C4-2B (cell line): ENCODE measurements around the gene PEA15.
A peak's percentile ranks its signal among the peaks of the same experiment; 100 is the strongest.

ENCODE experiments used
- H3K27ac ChIP-seq: fragments of 450-650 bp; 2 replicates; pipeline ENCODE4 v1.5.1; 2017
- ZFX ChIP-seq: fragments of 450-650 bp; IDR thresholded peaks from 2 replicates; pipeline ENCODE4 v1.6.1; 2017
- TF ChIP-seq, protein P1 (sequence below): fragments of 450-650 bp; conservative IDR thresholded peaks from 2 replicates; pipeline ENCODE4 v1.5.1; 2017; ENCODE audit warnings: mild to moderate bottlenecking

The PEA15 gene

DNA sequence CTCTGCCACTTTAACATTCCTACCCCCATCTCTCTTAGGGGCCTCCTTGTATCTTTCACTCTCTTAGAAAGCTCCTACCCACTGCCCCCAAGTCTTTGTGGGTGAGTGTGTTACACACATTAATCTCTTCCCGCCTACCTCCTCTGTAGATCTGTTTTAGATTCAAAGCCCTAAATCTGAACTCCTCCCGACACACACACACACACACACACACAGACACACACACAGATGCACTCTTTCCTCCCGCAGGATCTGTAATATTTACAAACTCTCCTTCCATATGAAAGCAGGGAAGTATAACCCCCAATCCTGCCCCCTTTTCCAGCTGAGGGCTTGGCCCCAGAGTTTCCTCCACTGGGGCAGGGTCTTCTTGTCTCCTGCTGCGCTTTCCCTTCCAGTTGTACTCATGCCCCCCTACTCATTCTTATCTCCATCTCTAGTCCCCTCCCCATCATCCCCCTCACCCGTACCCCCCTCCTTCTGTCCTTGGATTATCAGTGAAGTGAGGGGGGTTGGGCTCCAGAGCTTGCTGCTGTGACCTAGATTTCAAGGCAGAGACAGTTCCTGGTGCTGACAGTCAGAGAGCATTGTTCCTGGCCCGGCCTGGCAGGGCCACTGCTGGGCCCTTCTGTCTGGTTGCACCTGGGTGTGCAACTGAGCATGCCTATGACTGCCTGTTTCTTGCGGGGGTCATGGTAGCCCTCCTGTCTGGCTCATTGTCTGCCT lies 4.3 kb downstream of the PEA15 start:
- H3K27ac ChIP-seq: no peak overlapping the region
- no peak for TF ChIP-seq ZFX
- TF ChIP-seq, protein P1, sequence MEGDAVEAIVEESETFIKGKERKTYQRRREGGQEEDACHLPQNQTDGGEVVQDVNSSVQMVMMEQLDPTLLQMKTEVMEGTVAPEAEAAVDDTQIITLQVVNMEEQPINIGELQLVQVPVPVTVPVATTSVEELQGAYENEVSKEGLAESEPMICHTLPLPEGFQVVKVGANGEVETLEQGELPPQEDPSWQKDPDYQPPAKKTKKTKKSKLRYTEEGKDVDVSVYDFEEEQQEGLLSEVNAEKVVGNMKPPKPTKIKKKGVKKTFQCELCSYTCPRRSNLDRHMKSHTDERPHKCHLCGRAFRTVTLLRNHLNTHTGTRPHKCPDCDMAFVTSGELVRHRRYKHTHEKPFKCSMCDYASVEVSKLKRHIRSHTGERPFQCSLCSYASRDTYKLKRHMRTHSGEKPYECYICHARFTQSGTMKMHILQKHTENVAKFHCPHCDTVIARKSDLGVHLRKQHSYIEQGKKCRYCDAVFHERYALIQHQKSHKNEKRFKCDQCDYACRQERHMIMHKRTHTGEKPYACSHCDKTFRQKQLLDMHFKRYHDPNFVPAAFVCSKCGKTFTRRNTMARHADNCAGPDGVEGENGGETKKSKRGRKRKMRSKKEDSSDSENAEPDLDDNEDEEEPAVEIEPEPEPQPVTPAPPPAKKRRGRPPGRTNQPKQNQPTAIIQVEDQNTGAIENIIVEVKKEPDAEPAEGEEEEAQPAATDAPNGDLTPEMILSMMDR: no peak

DNA sequence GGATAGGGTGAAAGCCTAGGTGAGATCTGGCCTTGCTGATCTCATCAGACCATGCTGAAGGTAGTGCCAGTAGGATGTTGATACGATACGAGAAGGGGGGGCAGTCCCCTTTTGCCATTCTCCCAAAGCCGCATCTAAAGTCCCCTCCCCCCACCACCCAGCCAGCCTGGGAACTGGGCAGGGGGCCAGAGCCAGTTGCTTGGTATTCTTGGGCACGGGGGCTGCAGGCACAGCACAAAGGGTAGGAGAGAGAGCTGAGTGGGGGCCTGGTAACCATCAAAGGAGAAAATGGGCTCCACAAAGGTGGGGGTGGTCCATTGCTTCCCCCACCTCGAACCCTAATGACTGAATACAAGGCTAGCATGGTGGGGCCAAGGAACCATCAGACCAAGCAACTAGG lies 5.4 kb downstream of the PEA15 start:
- no peak for TF ChIP-seq ZFX
- TF ChIP-seq, protein P1: no peak
- H3K27ac ChIP-seq: no peak overlapping the region

DNA sequence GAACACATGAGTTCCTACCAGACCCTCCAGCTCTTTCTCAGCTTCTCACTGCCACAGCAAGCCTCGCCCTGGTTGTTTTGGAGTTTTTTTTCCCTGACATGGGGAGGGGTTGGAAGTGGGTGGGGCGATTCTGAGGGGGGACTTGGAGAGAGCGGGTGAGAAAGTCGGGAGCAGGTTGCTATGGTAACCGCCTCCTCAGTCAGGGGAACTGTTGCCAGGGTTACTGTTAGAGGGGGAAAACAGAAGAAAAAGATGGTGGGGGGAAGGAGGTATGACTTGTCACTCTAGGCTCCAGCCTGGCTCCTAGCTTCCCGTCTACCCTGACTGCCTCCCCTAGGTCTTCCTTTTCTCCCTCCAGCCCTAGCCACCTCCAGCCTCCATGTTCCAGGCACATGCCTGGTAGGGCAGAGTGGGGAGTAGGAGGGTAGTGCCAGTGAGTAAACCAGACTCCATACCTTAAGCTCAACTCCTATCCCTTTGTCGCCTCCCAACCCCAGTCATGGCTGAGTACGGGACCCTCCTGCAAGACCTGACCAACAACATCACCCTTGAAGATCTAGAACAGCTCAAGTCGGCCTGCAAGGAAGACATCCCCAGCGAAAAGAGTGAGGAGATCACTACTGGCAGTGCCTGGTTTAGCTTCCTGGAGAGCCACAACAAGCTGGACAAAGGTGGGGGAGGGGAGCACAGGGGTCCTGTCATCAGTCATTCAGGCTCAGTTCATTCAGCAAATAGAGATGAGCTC lies 6.0 kb downstream of the PEA15 start:
- no peak for TF ChIP-seq ZFX
- TF ChIP-seq, protein P1: no peak
- no peak overlapping the region for H3K27ac ChIP-seq

DNA sequence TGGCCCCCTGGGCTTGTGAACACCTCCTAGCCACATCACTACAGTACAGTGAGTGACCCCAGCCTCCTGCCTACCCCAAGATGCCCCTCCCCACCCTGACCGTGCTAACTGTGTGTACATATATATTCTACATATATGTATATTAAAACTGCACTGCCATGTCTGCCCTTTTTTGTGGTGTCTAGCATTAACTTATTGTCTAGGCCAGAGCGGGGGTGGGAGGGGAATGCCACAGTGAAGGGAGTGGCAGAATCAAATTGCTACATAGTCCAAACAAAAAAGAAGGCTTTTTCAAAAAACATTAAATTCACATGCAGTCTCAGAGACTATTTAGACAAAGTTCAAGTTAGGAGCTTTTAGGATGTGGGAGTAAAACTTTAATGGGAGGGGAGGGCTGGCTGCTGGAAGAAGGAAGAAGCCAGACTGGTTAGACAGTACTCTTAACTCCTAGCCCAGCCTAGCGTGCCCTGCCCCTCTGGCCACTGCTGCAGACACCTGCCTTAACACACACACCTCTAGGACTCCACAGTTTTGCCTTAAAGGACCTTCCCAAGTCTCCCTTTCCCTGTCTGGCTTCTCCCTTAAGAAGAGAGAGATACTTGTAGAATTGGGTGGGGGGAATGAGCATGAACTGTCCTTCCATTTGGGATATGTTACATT lies 9.4 kb downstream of the PEA15 start:
- H3K27ac ChIP-seq: no peak overlapping the region
- TF ChIP-seq, protein P1: no peak
- no peak for TF ChIP-seq ZFX

- no peak overlapping the region for H3K27ac ChIP-seq
- TF ChIP-seq, protein P1: no peak
- TF ChIP-seq ZFX: no peak
Observed at GRCh38 chr1:160216301-160216700, 11.1 kb downstream of the PEA15 start.

GRCh38 chr1:160217481-160218051 lies 12.4 kb downstream of the PEA15 start:
- H3K27ac ChIP-seq: no peak overlapping the region
- no peak for TF ChIP-seq ZFX

DNA sequence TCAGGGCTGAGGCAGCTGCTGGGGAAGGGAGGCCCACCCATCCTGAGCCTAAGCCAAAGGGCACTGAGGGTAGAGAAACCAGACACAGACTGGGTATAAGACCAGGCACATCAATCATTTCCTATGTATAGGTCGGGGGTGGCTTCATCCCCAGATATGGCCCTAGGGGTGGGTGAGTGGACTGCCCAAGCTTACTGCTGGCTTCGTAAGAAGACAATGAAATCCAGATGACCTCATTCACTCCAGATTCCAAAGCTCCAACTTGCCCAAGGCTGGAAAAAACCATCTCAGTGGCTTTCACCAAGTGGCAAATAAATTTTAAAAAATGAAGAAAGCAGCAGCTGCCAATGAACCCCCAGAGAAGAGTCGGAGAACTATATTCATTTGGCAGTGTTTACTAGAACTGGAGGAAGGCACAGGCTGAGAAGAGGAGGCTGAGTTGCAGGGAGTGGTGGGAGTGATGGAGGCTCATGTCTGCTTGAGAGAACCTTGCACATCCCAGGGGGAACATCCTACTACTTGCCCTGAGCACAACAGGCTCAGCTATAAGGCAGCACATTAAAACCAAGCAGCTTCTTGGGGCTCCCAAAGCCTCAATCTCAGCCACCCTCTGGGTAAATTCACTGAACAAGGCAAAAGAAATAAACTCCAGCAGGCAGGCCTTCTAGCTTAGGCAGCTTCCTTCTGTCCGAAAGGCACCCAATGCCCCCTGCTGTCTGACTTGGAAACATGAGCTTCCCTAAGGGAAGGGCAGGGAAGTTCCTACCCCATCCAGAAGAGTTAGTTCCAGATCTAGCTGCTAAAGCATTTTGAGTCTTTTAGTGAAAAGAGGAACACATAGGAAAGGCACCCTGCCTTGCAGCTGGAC lies 14.1 kb downstream of the PEA15 start:
- no peak overlapping the region for H3K27ac ChIP-seq
- TF ChIP-seq ZFX: no peak
- TF ChIP-seq, protein P1: peak; percentile 55
